ENCODE results near the gene EDEM2. TPM values are rescaled to one million over a fixed set of nuclear protein-coding genes. Genes with fewer than 3 reads are reported as not detected.

EDEM2 gene
- total and polyA plus RNA-seq, 2 of the 13 experiments (the other 11 are each of a cell fraction or from before 2014, with no cell fraction given) = 33.1 to 46.9 TPM

GRCh38 chr20:35190556-35190955 is 43.4 kb upstream of the EDEM2 start:
- Histone ChIP-seq H3K79me2 (ENCODE audit: insufficient read depth, low read length) (no peaks in the 10 kb centered on the region), H3K9ac (ENCODE audit: insufficient read depth, low read depth, low read length) (no peak overlapping the region), H3K27me3 (ENCODE audit: control insufficient read depth in 1 of 2, insufficient read depth in 2 of 2, low read length in 2 of 2) (peaks cover 2 to 4% of the 10 kb centered on the region in 2 experiments; a peak in 2 of 5 replicates), H3K4me2 (ENCODE audit: low read depth, low read length) (no peak overlapping the region), H3K4me1 (ENCODE audit: insufficient read depth, low read length) (peaks cover 23% of the 10 kb centered on the region), H2AFZ (ENCODE audit: low read length) (no peak overlapping the region), H3K9me3 (ENCODE audit: low read length) (no peaks in the 10 kb centered on the region), H3K27ac (ENCODE audit: extremely low read length, insufficient read depth, low read length) (no peak overlapping the region), H3K36me3 (replicated peaks in 1 of 2; ENCODE audit: control insufficient read depth in 1 of 2, insufficient read depth in 2 of 2, low read length in 2 of 2) (no peaks in the 10 kb centered on the region), H3K4me3 (replicated peaks in 1 of 3; ENCODE audit: insufficient read depth in 1 of 3, low read depth in 2 of 3, low read length in 3 of 3) (no peak overlapping the region), H4K20me1 (ENCODE audit: insufficient read depth, low read length) (no peaks in the 10 kb centered on the region)
- ChIA-PET CTCF (ENCODE audit: low intra/inter-chr PET ratio, low total read pairs) (no interaction called here), POLR2A (no interaction called here)
- BruUV-seq (replicated peaks) = no TSS peak
- FAIRE-seq = no peak
- in situ Hi-C loops (cut with HindIII; ENCODE audit: extremely low pct_ligation_motif_present, low pct_unique_long_range_greater_than_20kb) = no loop called here
- WGBS (ENCODE audit: low lambda C conversion rate) = 36% methylated on average over 6 of the region's 6 CpGs
- intact Hi-C loops (cut with micrococcal nuclease; ENCODE audit: unreplicated experiment) = no loop called here
- no peak for DNase-seq (ENCODE audit: low spot score)
- ATAC-seq = no peak
- TF ChIP-seq FOXO4 (CRISPR knock-in tag; conservative IDR thresholded peaks at IDR 0.05) = no peak
- no peak for TF ChIP-seq IRF9 (CRISPR knock-in tag; IDR thresholded peaks at IDR 0.05; ENCODE audit: borderline replicate concordance)
- TF ChIP-seq CC2D1A (CRISPR knock-in tag; IDR thresholded peaks at IDR 0.05) = no peak
- no peak for TF ChIP-seq SRY (CRISPR knock-in tag; IDR thresholded peaks at IDR 0.05)
- no peak for TF ChIP-seq ZBTB37 (CRISPR knock-in tag; IDR thresholded peaks at IDR 0.05)
- no peak for TF ChIP-seq HMG20B (CRISPR knock-in tag; conservative IDR thresholded peaks at IDR 0.05)
- no peak for TF ChIP-seq ZNF432 (CRISPR knock-in tag; IDR thresholded peaks at IDR 0.05; ENCODE audit: borderline replicate concordance)
- TF ChIP-seq ZNF550 (CRISPR knock-in tag; IDR thresholded peaks at IDR 0.05; ENCODE audit: borderline replicate concordance) = no peak
- no peak for TF ChIP-seq HMGXB3 (CRISPR knock-in tag; IDR thresholded peaks at IDR 0.05; ENCODE audit: borderline replicate concordance)
- TF ChIP-seq ZNF589 (CRISPR knock-in tag; conservative IDR thresholded peaks at IDR 0.05) = no peak
- TF ChIP-seq ZNF580 (CRISPR knock-in tag; IDR thresholded peaks at IDR 0.05; ENCODE audit: borderline replicate concordance, low read depth) = no peak
- no peak for TF ChIP-seq ATF2 (CRISPR knock-in tag; IDR thresholded peaks at IDR 0.05)
- no peak for TF ChIP-seq ZBTB14 (CRISPR knock-in tag; IDR thresholded peaks at IDR 0.05)

All from HepG2 (cell line).